GM23338 (cell line): ENCODE measurements around the gene ADRA1B. TPM values are rescaled to one million over a fixed set of nuclear protein-coding genes. Genes with fewer than 3 reads are reported as not detected.
A peak's percentile ranks its signal among the peaks of the same experiment; 100 is the strongest.

Experiments
- ATAC-seq: fragments of 200-7000 bp; cut with Tn5 transposase; 3 replicates; pipeline ENCODE4 v1.9.1; 2020
- DNase-seq: peaks from one replicate; pipeline ENCODE4 v3.0.0-alpha.2; 2015; ENCODE audit warnings: low spot score
- H2AFZ ChIP-seq: fragments of 200-600 bp; sonication (generic); 2 replicates; pipeline ENCODE4 v1.8.0; 2016; ENCODE audit warnings: antibody characterized with exemption, mild to moderate bottlenecking, moderate library complexity
- H3F3A ChIP-seq: fragments of 200-600 bp; sonication (generic); replicated peaks from 2 replicates; pipeline ENCODE4 v1.8.0; 2017; ENCODE audit warnings: antibody characterized with exemption, mixed run types, low read depth
- H3K27ac ChIP-seq: fragments of 200-600 bp; sonication (generic); 2 replicates; pipeline ENCODE4 v1.6.1; 2016; ENCODE audit warnings: low read depth
- H3K27me3 ChIP-seq: fragments of 200-600 bp; sonication (generic); 2 replicates; pipeline ENCODE4 v1.8.0; 2016; ENCODE audit warnings: mild to moderate bottlenecking, mixed run types, moderate library complexity; ENCODE audit not compliant: insufficient read depth
- H3K36me3 ChIP-seq: fragments of 200-600 bp; sonication (generic); 2 replicates; pipeline ENCODE4 v1.8.0; 2016; ENCODE audit warnings: mild to moderate bottlenecking; ENCODE audit not compliant: insufficient read depth
- H3K4me1 ChIP-seq: fragments of 200-600 bp; sonication (generic); 2 replicates; pipeline ENCODE4 v1.8.0; 2016; ENCODE audit warnings: mild to moderate bottlenecking, moderate library complexity; ENCODE audit not compliant: insufficient read depth
- H3K4me2 ChIP-seq: fragments of 200-600 bp; sonication (generic); 2 replicates; pipeline ENCODE4 v1.7.1; 2017; ENCODE audit warnings: mixed run types
- H3K4me3 ChIP-seq: fragments of 200-600 bp; sonication (generic); 2 replicates; pipeline ENCODE4 v1.6.1; 2016; ENCODE audit warnings: mixed run types
- H3K79me2 ChIP-seq: fragments of 200-600 bp; sonication (generic); replicated peaks from 2 replicates; pipeline ENCODE4 v1.8.0; 2017; ENCODE audit warnings: mild to moderate bottlenecking; ENCODE audit not compliant: insufficient read depth
- H3K9me2 ChIP-seq: fragments of 200-600 bp; sonication (generic); 2 replicates; pipeline ENCODE4 v1.8.0; 2017; ENCODE audit not compliant: insufficient read depth
- H4K20me1 ChIP-seq: fragments of 200-600 bp; sonication (generic); replicated peaks from 2 replicates; pipeline ENCODE4 v1.8.0; 2017; ENCODE audit warnings: mild to moderate bottlenecking; ENCODE audit not compliant: insufficient read depth
- H3K27ac Mint-ChIP-seq: 2 replicates; pipeline ENCODE4 v1.8.0; 2020; ENCODE audit warnings: inconsistent platforms, mild to moderate bottlenecking, moderate library complexity, mixed read lengths
- H3K27me3 Mint-ChIP-seq: 3 replicates; pipeline ENCODE4 v1.8.0; 2022; ENCODE audit warnings: low read depth, mild to moderate bottlenecking, moderate library complexity, mixed read lengths, inconsistent platforms; ENCODE audit not compliant: insufficient read depth, poor library complexity
- H3K36me3 Mint-ChIP-seq: 3 replicates; pipeline ENCODE4 v1.8.0; 2021; ENCODE audit warnings: low read depth, mild to moderate bottlenecking, inconsistent platforms, moderate library complexity, mixed read lengths
- H3K4me1 Mint-ChIP-seq: 3 replicates; pipeline ENCODE4 v1.8.0; 2020; ENCODE audit warnings: mild to moderate bottlenecking, inconsistent platforms, mixed read lengths
- H3K4me3 Mint-ChIP-seq: 3 replicates; pipeline ENCODE4 v1.8.0; 2021; ENCODE audit warnings: moderate library complexity, mild to moderate bottlenecking, inconsistent platforms, mixed read lengths
- H3K9me3 Mint-ChIP-seq: 3 replicates; pipeline ENCODE4 v1.8.0; 2020; ENCODE audit warnings: moderate library complexity, mild to moderate bottlenecking, inconsistent platforms, mixed read lengths
- CREB1 ChIP-seq: fragments of 250-450 bp; sonication (Bioruptor Pico); IDR thresholded peaks from 2 replicates; pipeline ENCODE4 v1.5.0; 2020; ENCODE audit warnings: low read depth, mild to moderate bottlenecking, moderate library complexity
- EZH2 ChIP-seq: fragments of 200-600 bp; sonication (generic); IDR thresholded peaks from one replicate; pipeline ENCODE4 v1.8.0; 2017; ENCODE audit warnings: antibody characterized with exemption, mild to moderate bottlenecking, low read depth; ENCODE audit not compliant: unreplicated experiment
- EZH2phosphoT487 ChIP-seq: fragments of 200-600 bp; sonication (generic); IDR thresholded peaks from one replicate; pipeline ENCODE4 v1.8.1; 2018; ENCODE audit warnings: antibody characterized with exemption; ENCODE audit not compliant: unreplicated experiment
- JUNB ChIP-seq: IDR thresholded peaks from one replicate; pipeline ENCODE4 v1.6.1; 2016; ENCODE audit warnings: antibody characterized with exemption; ENCODE audit not compliant: unreplicated experiment
- NANOG ChIP-seq: IDR thresholded peaks from 2 replicates; pipeline ENCODE4 v1.6.1; 2016; ENCODE audit warnings: antibody characterized with exemption, borderline replicate concordance
- POLR2AphosphoS5 ChIP-seq: IDR thresholded peaks from 2 replicates; pipeline ENCODE4 v1.6.1; 2016; ENCODE audit warnings: antibody characterized with exemption, low read depth
- STAT1 ChIP-seq: IDR thresholded peaks from one replicate; pipeline ENCODE4 v1.6.1; 2016; ENCODE audit warnings: antibody characterized with exemption; ENCODE audit not compliant: unreplicated experiment
- ZNF114 ChIP-seq: fragments of 250-450 bp; sonication (Bioruptor Pico); IDR thresholded peaks from 2 replicates; pipeline ENCODE4 v1.5.0; 2020; ENCODE audit warnings: mild to moderate bottlenecking, moderate library complexity
- ZNF331 ChIP-seq: fragments of 250-450 bp; sonication (Bioruptor Pico); IDR thresholded peaks from 2 replicates; pipeline ENCODE4 v1.5.0; 2020; ENCODE audit warnings: low read depth, mild to moderate bottlenecking, moderate library complexity
- polyA plus RNA-seq: library from polyadenylated mRNA; unstranded; fragments of >200 nt; fragmentation: Nextera tagmentation; extraction: Ambion mirVana; gene quantifications from 2 replicates; pipeline ENCODE4 v1.2.1, GENCODE V29; 2016
- total RNA-seq: library from RNA; depleted of rRNA; stranded (reverse); fragments of >200 nt; shearing (Covaris generic); gene quantifications from 2 replicates; pipeline ENCODE4 v1.2.3, GENCODE V29; 2014
- TF ChIP-seq, protein P1 (sequence below), 2 experiments: fragments of 200-600 bp in 1 of 2; sonication (generic) in 1 of 2; conservative IDR thresholded peaks; 2 replicates each; pipeline versions ENCODE4 v1.5.1 to v1.6.1; 2016 to 2017; ENCODE audit warnings: antibody characterized with exemption in 2 of 2, low read depth in 2 of 2, mild to moderate bottlenecking in 2 of 2, moderate library complexity in 1 of 2
- TF ChIP-seq, protein P2 (sequence below): IDR thresholded peaks from 2 replicates; pipeline ENCODE4 v1.6.1; 2016; ENCODE audit warnings: antibody characterized with exemption
- TF ChIP-seq, protein P3 (sequence below): fragments of 250-450 bp; sonication (Bioruptor Pico); IDR thresholded peaks from 2 replicates; pipeline ENCODE4 v1.5.0; 2020; ENCODE audit warnings: mild to moderate bottlenecking, moderate library complexity
- TF ChIP-seq, protein P4 (sequence below): IDR thresholded peaks from one replicate; pipeline ENCODE4 v1.6.1; 2018; ENCODE audit warnings: antibody characterized with exemption; ENCODE audit not compliant: unreplicated experiment

The ADRA1B gene
- total and polyA plus RNA-seq, 2 experiments from 2014 or later, result not detected

DNA sequence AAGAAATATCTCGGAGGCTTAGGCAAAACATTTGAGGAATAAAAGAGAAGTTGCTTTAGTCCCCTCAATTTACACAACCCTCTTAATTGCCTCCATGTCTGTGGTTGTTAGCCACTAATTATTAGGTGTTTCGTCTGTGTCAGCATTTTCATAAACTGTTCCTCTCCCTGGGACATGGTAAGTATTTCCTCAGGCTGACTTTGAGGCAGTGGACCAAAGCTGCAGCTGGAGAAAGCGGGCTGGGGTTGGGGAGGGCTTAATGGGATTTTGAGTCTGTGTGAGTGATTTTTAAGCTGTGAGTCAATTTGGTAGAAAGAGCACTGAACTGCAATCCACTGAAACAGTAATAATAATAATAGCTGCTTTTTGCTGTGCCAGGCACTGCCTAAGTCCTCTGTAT lies 79.6 kb downstream of the ADRA1B start:
- Mint-ChIP-seq H3K9me3 (peaks cover 2% of the 10 kb centered on the region; the same call in 2 of the 3 replicates), H3K27me3 (peaks cover 8% of the 10 kb centered on the region), H3K27ac (no peak overlapping the region), H3K4me3 (no peak overlapping the region), H3K4me1 (no peaks in the 10 kb centered on the region), H3K36me3 (no peaks in the 10 kb centered on the region)
- DNase-seq (no peak), ATAC-seq (no peak)
- TF ChIP-seq EZH2phosphoT487 (no peak), EZH2 (no peak), CREB1 (CRISPR knock-in tag) (no peak), JUNB (no peak), ZNF114 (CRISPR knock-in tag) (no peak), POLR2AphosphoS5 (no peak), ZNF331 (CRISPR knock-in tag) (no peak), STAT1 (no peak), NANOG (no peak)
- TF ChIP-seq, protein P1, sequence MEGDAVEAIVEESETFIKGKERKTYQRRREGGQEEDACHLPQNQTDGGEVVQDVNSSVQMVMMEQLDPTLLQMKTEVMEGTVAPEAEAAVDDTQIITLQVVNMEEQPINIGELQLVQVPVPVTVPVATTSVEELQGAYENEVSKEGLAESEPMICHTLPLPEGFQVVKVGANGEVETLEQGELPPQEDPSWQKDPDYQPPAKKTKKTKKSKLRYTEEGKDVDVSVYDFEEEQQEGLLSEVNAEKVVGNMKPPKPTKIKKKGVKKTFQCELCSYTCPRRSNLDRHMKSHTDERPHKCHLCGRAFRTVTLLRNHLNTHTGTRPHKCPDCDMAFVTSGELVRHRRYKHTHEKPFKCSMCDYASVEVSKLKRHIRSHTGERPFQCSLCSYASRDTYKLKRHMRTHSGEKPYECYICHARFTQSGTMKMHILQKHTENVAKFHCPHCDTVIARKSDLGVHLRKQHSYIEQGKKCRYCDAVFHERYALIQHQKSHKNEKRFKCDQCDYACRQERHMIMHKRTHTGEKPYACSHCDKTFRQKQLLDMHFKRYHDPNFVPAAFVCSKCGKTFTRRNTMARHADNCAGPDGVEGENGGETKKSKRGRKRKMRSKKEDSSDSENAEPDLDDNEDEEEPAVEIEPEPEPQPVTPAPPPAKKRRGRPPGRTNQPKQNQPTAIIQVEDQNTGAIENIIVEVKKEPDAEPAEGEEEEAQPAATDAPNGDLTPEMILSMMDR (conservative IDR thresholded peaks at IDR 0.05; ENCODE audit: low read depth in 2 of 2), result no peak
- TF ChIP-seq, protein P2, sequence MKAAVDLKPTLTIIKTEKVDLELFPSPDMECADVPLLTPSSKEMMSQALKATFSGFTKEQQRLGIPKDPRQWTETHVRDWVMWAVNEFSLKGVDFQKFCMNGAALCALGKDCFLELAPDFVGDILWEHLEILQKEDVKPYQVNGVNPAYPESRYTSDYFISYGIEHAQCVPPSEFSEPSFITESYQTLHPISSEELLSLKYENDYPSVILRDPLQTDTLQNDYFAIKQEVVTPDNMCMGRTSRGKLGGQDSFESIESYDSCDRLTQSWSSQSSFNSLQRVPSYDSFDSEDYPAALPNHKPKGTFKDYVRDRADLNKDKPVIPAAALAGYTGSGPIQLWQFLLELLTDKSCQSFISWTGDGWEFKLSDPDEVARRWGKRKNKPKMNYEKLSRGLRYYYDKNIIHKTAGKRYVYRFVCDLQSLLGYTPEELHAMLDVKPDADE, result no peak
- TF ChIP-seq, protein P3, sequence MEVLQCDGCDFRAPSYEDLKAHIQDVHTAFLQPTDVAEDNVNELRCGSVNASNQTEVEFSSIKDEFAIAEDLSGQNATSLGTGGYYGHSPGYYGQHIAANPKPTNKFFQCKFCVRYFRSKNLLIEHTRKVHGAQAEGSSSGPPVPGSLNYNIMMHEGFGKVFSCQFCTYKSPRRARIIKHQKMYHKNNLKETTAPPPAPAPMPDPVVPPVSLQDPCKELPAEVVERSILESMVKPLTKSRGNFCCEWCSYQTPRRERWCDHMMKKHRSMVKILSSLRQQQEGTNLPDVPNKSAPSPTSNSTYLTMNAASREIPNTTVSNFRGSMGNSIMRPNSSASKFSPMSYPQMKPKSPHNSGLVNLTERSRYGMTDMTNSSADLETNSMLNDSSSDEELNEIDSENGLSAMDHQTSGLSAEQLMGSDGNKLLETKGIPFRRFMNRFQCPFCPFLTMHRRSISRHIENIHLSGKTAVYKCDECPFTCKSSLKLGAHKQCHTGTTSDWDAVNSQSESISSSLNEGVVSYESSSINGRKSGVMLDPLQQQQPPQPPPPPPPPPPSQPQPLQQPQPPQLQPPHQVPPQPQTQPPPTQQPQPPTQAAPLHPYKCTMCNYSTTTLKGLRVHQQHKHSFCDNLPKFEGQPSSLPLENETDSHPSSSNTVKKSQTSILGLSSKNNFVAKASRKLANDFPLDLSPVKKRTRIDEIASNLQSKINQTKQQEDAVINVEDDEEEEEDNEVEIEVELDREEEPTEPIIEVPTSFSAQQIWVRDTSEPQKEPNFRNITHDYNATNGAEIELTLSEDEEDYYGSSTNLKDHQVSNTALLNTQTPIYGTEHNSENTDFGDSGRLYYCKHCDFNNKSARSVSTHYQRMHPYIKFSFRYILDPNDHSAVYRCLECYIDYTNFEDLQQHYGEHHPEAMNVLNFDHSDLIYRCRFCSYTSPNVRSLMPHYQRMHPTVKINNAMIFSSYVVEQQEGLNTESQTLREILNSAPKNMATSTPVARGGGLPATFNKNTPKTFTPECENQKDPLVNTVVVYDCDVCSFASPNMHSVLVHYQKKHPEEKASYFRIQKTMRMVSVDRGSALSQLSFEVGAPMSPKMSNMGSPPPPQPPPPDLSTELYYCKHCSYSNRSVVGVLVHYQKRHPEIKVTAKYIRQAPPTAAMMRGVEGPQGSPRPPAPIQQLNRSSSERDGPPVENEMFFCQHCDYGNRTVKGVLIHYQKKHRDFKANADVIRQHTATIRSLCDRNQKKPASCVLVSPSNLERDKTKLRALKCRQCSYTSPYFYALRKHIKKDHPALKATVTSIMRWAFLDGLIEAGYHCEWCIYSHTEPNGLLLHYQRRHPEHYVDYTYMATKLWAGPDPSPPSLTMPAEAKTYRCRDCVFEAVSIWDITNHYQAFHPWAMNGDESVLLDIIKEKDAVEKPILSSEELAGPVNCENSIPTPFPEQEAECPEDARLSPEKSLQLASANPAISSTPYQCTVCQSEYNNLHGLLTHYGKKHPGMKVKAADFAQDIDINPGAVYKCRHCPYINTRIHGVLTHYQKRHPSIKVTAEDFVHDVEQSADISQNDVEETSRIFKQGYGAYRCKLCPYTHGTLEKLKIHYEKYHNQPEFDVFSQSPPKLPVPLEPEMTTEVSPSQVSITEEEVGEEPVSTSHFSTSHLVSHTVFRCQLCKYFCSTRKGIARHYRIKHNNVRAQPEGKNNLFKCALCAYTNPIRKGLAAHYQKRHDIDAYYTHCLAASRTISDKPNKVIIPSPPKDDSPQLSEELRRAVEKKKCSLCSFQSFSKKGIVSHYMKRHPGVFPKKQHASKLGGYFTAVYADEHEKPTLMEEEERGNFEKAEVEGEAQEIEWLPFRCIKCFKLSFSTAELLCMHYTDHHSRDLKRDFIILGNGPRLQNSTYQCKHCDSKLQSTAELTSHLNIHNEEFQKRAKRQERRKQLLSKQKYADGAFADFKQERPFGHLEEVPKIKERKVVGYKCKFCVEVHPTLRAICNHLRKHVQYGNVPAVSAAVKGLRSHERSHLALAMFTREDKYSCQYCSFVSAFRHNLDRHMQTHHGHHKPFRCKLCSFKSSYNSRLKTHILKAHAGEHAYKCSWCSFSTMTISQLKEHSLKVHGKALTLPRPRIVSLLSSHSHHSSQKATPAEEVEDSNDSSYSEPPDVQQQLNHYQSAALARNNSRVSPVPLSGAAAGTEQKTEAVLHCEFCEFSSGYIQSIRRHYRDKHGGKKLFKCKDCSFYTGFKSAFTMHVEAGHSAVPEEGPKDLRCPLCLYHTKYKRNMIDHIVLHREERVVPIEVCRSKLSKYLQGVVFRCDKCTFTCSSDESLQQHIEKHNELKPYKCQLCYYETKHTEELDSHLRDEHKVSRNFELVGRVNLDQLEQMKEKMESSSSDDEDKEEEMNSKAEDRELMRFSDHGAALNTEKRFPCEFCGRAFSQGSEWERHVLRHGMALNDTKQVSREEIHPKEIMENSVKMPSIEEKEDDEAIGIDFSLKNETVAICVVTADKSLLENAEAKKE (CRISPR knock-in tag), result no peak
- TF ChIP-seq, protein P4, sequence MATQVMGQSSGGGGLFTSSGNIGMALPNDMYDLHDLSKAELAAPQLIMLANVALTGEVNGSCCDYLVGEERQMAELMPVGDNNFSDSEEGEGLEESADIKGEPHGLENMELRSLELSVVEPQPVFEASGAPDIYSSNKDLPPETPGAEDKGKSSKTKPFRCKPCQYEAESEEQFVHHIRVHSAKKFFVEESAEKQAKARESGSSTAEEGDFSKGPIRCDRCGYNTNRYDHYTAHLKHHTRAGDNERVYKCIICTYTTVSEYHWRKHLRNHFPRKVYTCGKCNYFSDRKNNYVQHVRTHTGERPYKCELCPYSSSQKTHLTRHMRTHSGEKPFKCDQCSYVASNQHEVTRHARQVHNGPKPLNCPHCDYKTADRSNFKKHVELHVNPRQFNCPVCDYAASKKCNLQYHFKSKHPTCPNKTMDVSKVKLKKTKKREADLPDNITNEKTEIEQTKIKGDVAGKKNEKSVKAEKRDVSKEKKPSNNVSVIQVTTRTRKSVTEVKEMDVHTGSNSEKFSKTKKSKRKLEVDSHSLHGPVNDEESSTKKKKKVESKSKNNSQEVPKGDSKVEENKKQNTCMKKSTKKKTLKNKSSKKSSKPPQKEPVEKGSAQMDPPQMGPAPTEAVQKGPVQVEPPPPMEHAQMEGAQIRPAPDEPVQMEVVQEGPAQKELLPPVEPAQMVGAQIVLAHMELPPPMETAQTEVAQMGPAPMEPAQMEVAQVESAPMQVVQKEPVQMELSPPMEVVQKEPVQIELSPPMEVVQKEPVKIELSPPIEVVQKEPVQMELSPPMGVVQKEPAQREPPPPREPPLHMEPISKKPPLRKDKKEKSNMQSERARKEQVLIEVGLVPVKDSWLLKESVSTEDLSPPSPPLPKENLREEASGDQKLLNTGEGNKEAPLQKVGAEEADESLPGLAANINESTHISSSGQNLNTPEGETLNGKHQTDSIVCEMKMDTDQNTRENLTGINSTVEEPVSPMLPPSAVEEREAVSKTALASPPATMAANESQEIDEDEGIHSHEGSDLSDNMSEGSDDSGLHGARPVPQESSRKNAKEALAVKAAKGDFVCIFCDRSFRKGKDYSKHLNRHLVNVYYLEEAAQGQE, result no peak
- H3K79me2 ChIP-seq, result no peaks in the 10 kb centered on the region
- no peaks in the 10 kb centered on the region for H3K27me3 ChIP-seq
- no peak overlapping the region for H3K4me3 ChIP-seq
- H3K9me2 ChIP-seq, result no peaks in the 10 kb centered on the region
- no peaks in the 10 kb centered on the region for H3K36me3 ChIP-seq
- no peaks in the 10 kb centered on the region for H4K20me1 ChIP-seq
- H3K4me2 ChIP-seq, result no peak overlapping the region
- no peak overlapping the region for H3K27ac ChIP-seq
- H3K4me1 ChIP-seq, result no peaks in the 10 kb centered on the region
- peak overlapping the region; percentile 14; the same call in 1 of the 2 replicates for H2AFZ ChIP-seq
- H3F3A ChIP-seq, result no peaks in the 10 kb centered on the region
